Stomach (tissue), 9 donors: Measurements from ENCODE around the gene CDKL4. TPM values are rescaled to one million over a fixed set of nuclear protein-coding genes. Genes with fewer than 3 reads are reported as not detected.
"Not testable (repeated sequence)": the region's sequence is repeated elsewhere in the genome, so short reads cannot be mapped to it uniquely, and the experiment has no call there.

Experiments
- DNase-seq, 2 donors: peaks; one replicate each; pipeline versions ENCODE4 v3.0.0 to v3.0.0-alpha.2; 2013 to 2019
- H3K27ac ChIP-seq, 5 donors: fragments of 200-600 bp in 4 of 5; sonication (generic) in 4 of 5; one replicate each; pipeline ENCODE4 v1.5.1; 2013 to 2019; ENCODE audit warnings: mild to moderate bottlenecking in 1 of 5, moderate library complexity in 1 of 5
- H3K27me3 ChIP-seq, 3 donors: fragments of 200-600 bp; sonication (generic); one replicate each; pipeline ENCODE4 v1.5.1; 2017 to 2019; ENCODE audit warnings: mixed run types in 1 of 3
- H3K36me3 ChIP-seq, 4 donors: fragments of 200-600 bp; sonication (generic); 1 replicate in 3 of 4; 2 replicates in 1 of 4; pipeline ENCODE4 v1.5.1; 2016 to 2019
- H3K4me1 ChIP-seq, 4 donors: fragments of 200-600 bp; sonication (generic); one replicate each; pipeline ENCODE4 v1.5.1; 2016 to 2019
- H3K4me3 ChIP-seq, 4 donors: fragments of 200-600 bp; sonication (generic) in 3 of 4; one replicate each; pipeline ENCODE4 v1.5.1; 2016 to 2019; ENCODE audit warnings: mild to moderate bottlenecking in 1 of 4
- H3K9me3 ChIP-seq, 4 donors: fragments of 200-600 bp; sonication (generic); one replicate each; pipeline ENCODE4 v1.5.1; 2016 to 2019
- EP300 ChIP-seq: sonication (generic); formaldehyde crosslinking; IDR thresholded peaks from one replicate; pipeline ENCODE4 v1.6.1; 2017; ENCODE audit warnings: antibody characterized with exemption
- POLR2A ChIP-seq, 4 donors: fragments of 450-650 bp; IDR thresholded peaks; one replicate each; pipeline ENCODE4 v1.6.1; 2016; ENCODE audit warnings: antibody characterized with exemption in 4 of 4, control low read depth in 2 of 4, mild to moderate bottlenecking in 1 of 4, moderate library complexity in 1 of 4
- POLR2AphosphoS5 ChIP-seq, 3 donors: sonication (generic); formaldehyde crosslinking; IDR thresholded peaks; one replicate each; pipeline ENCODE4 v1.6.1; 2016; ENCODE audit warnings: antibody characterized with exemption in 3 of 3
- WGBS, 5 donors: extraction: QIAGEN DNeasy Blood & Tissue Kit in 3 of 5; methylation state at CpG; one replicate each; pipeline versions ENCODE4 v1.1.5 to v1.1.7; 2013 to 2018; 5-methylcytosine and 5-hydroxymethylcytosine counted together
- intact Hi-C: fragments of 100-400 bp; cut with DNase I; formaldehyde crosslinking; loops from one replicate; pipeline ENCODE4 v1.15.1; 2023; ENCODE audit warnings: low total_unique reads
- polyA plus RNA-seq, 3 donors: library from polyadenylated mRNA; stranded (reverse); fragments of 200-250 nt; gene quantifications; one replicate each; pipeline ENCODE4 v1.2.3, GENCODE V29; 2013
- total RNA-seq, 5 donors: library from RNA; depleted of rRNA; stranded (reverse); fragments of >200 nt; gene quantifications; one replicate each; pipeline versions ENCODE4 v1.1.0 to v1.2.3, GENCODE V29; 2014 to 2016
- TF ChIP-seq, protein P1 (sequence below), 7 experiments: fragments of 450-650 bp in 4 of 7; fragments of 200-600 bp in 3 of 7; sonication (generic) in 3 of 7; IDR thresholded peaks; one replicate each; pipeline ENCODE4 v1.5.1; 2016 to 2019; ENCODE audit warnings: antibody characterized with exemption in 7 of 7, control low read depth in 2 of 7, mild to moderate bottlenecking in 1 of 7
- donor health status: healthy with polysubstance abuse.
- donor health status: Bipolar disorder and iron deficiency.
- donor health status: healthy.

Gene CDKL4
- total and polyA plus RNA-seq, 8 donors: 3.2 to 4.2 TPM; not detected in 6

DNA sequence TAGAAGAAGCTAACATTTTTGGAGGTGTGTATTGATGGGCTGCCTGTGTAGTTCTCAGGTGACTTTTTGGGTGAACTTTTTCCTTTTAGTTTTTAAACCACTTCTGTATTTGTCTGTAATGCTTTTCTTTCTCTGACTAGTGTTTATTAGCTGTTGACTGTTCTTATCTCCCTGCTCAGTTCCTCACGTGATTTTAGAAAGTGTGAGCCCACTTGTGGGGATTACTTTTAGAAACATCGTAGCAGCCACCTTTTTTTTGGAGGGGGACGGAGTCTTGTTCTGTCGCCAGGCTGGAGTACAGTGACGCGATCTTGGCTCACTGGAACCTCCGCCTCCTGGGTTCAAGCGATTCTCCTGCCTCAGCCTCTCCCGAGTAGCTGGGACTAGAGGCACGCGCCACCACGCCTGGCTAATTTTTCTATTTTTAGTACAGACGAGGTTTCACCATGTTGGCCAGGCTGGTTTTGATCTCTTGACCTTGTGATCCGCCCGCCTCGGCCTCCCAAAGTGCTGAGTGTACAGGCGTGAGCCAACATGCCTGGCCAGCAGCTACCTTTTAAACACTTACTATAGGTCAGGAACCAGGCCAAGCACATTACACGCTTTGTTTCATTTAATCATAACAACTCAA is 9.2 kb upstream of the CDKL4 start:
- Histone ChIP-seq H3K27me3 (no peaks in the 10 kb centered on the region), H3K4me3 (no peak overlapping the region), H3K27ac (no peak overlapping the region), H3K4me1 (no peaks in the 10 kb centered on the region), H3K9me3 (no peaks in the 10 kb centered on the region), H3K36me3 (peaks cover 35 to 89% (median 87%) of the 10 kb centered on the region in 4 donors)
- no peak for DNase-seq
- TF ChIP-seq EP300 (no peak), POLR2A (IDR thresholded peaks at IDR 0.05) (no peak), POLR2AphosphoS5 (IDR thresholded peaks at IDR 0.05) (no peak)
- TF ChIP-seq, protein P1, sequence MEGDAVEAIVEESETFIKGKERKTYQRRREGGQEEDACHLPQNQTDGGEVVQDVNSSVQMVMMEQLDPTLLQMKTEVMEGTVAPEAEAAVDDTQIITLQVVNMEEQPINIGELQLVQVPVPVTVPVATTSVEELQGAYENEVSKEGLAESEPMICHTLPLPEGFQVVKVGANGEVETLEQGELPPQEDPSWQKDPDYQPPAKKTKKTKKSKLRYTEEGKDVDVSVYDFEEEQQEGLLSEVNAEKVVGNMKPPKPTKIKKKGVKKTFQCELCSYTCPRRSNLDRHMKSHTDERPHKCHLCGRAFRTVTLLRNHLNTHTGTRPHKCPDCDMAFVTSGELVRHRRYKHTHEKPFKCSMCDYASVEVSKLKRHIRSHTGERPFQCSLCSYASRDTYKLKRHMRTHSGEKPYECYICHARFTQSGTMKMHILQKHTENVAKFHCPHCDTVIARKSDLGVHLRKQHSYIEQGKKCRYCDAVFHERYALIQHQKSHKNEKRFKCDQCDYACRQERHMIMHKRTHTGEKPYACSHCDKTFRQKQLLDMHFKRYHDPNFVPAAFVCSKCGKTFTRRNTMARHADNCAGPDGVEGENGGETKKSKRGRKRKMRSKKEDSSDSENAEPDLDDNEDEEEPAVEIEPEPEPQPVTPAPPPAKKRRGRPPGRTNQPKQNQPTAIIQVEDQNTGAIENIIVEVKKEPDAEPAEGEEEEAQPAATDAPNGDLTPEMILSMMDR (IDR thresholded peaks at IDR 0.05): no peak
- intact Hi-C loops: no loop called here
- 88 to 93% (median 91%) methylated on average over 18 of the region's 18 CpGs for WGBS, 5 donors

DNA sequence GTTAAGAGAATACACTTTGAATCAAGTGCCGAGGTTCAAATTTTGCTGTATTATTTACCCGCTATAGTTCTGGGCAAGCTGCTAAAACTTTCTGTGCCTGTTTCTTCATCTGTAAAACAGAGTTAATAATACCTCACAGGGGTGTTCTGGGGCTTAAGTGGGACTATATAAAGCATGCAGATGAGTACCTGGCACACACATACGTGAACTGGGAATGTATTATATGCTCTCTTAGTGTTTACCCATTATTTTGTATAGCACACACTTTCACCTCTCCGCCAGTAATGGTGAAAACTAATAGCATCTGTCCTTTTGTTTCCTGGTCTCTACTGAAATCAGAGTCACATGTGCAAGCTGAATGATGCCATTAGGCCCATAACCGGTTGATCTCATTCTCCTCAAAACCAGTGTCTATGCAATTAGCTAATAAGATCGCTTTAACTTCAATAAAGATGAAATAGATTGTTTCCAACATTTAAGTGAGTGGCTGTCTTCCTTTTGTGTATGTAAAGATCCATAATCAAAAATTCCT is 3.8 kb upstream of the CDKL4 start:
- no peak for TF ChIP-seq POLR2A (IDR thresholded peaks at IDR 0.05)
- no peak for TF ChIP-seq EP300
- TF ChIP-seq POLR2AphosphoS5 (IDR thresholded peaks at IDR 0.05): no peak
- TF ChIP-seq, protein P1 (IDR thresholded peaks at IDR 0.05): no peak
- Histone ChIP-seq H3K4me1 (no peaks in the 10 kb centered on the region), H3K4me3 (no peak overlapping the region), H3K27me3 (no peaks in the 10 kb centered on the region), H3K36me3 (peaks cover 17 to 40% (median 35%) of the 10 kb centered on the region in 4 donors), H3K27ac (no peak overlapping the region), H3K9me3 (no peaks in the 10 kb centered on the region)
- intact Hi-C loops: no loop called here
- no peak for DNase-seq
- 76 to 93% (median 80%) methylated on average over 6 of the region's 6 CpGs for WGBS, 5 donors

DNA sequence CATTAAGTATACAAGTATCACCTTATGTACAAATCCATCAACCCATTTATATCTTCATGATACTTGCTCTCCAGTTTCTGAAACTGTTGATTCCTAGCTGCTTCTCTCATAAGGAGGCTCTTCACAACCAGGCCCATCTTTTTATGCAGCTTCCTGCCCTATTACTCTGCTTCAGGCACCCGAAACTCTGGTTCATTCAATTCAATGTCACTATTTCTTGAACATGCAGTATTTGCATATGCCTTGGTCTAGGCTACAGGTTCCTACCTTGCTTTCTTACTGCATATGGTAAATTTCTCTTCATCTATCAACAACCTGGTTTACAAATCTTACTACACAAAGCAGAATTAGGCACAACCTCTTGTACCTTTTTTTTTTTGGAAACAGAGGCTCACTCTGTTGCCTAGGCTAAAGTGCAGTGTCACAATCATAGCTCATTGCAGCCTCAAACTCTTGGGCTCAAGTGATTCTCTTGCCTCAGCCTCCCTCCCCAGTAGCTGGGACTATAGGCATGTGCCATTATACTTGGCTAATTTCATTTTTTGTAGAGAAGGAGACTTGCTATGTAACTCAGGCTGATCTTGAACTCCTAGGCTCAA is 2.7 kb upstream of the CDKL4 start:
- intact Hi-C loops: no loop called here
- no peak for DNase-seq
- no peaks in the 10 kb centered on the region for H3K9me3 ChIP-seq
- H3K27ac ChIP-seq: no peak overlapping the region
- no peak overlapping the region for H3K4me3 ChIP-seq
- H3K27me3 ChIP-seq: no peaks in the 10 kb centered on the region
- WGBS, 5 donors: 87 to 100% (median 93%) methylated on average over 1 of the region's 1 CpG
- TF ChIP-seq EP300: no peak
- TF ChIP-seq POLR2A (IDR thresholded peaks at IDR 0.05): no peak
- peaks cover 11 to 29% (median 25%) of the 10 kb centered on the region in 4 donors for H3K36me3 ChIP-seq
- H3K4me1 ChIP-seq: no peaks in the 10 kb centered on the region

DNA sequence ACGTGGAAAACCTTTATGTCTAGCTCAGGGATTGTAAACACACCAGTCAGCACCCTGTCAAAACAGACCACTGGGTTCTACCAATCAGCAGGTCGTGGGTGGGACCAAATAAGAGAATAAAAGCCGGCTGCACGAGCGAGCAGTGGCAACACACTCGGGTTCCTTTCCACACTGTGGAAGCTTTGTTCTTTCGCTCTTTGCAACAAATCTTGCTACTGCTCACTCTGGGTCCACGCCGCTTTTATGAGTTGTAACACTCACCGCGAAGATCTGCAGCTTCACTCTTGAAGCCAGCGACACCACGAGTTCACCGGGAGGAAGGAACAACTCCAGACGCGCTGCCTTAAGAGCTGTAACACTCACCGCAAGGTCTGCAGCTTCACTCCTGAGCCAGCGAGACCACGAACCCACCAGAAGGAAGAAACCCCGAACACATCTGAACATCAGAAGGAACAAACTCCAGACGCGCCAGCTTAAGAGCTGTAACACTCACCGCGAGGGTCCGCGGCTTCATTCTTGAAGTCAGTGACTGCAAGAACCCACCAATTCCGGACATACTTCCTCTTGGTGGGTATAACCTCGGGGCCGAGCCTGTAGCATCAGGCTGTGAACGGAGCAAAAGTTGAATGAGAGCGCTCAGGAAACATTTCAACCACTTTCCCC is 1.3 kb upstream of the CDKL4 start:
- H3K27me3 ChIP-seq, intact Hi-C loops, H3K27ac ChIP-seq, DNase-seq, H3K4me3 ChIP-seq, H3K4me1 ChIP-seq, H3K9me3 ChIP-seq: not testable (repeated sequence)
- WGBS, 5 donors: 81 to 94% (median 85%) methylated on average over 31 of the region's 31 CpGs
- H3K36me3 ChIP-seq: peaks cover 5 to 15% (median 11%) of the 10 kb centered on the region in 4 donors

DNA sequence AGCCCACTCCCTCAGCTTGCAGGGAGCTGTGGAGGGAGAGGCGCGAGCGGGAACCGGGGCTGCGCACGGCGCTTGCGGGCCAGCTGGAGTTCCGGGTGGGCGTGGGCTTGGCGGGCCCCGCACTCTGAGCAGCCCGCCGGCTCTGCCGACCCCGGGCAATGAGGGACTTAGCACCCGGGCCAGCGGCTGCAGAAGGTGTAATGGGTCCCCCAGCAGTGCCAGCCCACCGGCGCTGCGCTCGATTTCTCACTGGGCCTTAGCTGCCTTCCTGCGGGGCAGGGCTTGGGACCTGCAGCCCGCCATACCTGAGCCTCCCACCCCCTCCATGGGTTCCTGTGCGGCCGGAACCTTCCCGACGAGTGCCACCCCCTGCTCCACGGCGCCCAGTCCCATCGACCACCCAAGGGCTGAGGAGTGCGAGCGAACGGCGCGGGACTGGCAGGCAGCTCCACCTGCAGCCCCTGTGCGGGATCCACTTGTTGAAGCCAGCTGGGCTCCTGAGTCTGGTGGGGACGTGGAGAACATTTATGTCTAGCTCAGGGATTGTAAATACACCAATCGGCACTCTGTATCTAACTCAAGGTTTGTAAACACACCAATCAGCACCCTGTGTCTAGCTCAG is 582 bp upstream of the CDKL4 start:
- intact Hi-C loops, H3K27me3 ChIP-seq, H3K36me3 ChIP-seq, H3K27ac ChIP-seq, DNase-seq, H3K4me1 ChIP-seq, H3K9me3 ChIP-seq: not testable (repeated sequence)
- 87 to 97% (median 94%) methylated on average over 15 to 39 of the region's 39 CpGs for WGBS, 5 donors
- H3K4me3 ChIP-seq: peak overlapping the region; percentile 19 to 47 (median 26)
